Endodermal cell (in vitro differentiated cells): ENCODE results near the gene TMEM165. TPM values are rescaled to one million over a fixed set of nuclear protein-coding genes. Genes with fewer than 3 reads are reported as not detected.

ENCODE experiments used
- DNase-seq: peaks from one replicate; pipeline ENCODE4 v3.0.0-alpha.2; 2017
- H3K27ac ChIP-seq: 2 replicates; pipeline ENCODE4 v1.5.1; 2013; ENCODE audit warnings: mild to moderate bottlenecking, low read depth, low read length, moderate library complexity
- H3K27me3 ChIP-seq: 2 replicates; pipeline ENCODE4 v1.6.1; 2013; ENCODE audit warnings: mild to moderate bottlenecking, low read length, moderate library complexity; ENCODE audit not compliant: insufficient read depth, control insufficient read depth, poor library complexity, severe bottlenecking
- H3K36me3 ChIP-seq: 2 replicates; pipeline ENCODE4 v1.7.0; 2013; ENCODE audit warnings: mild to moderate bottlenecking, low read length, moderate library complexity; ENCODE audit not compliant: control insufficient read depth, insufficient read depth
- H3K4me1 ChIP-seq: one replicate; pipeline ENCODE4 v1.7.0; 2013; ENCODE audit warnings: low read length; ENCODE audit not compliant: control insufficient read depth, insufficient read depth
- H3K4me3 ChIP-seq: 2 replicates; pipeline ENCODE4 v1.5.1; 2013; ENCODE audit warnings: mild to moderate bottlenecking, low read length, moderate library complexity
- H3K9ac ChIP-seq: 2 replicates; pipeline ENCODE4 v1.6.1; 2013; ENCODE audit warnings: mild to moderate bottlenecking, low read length, moderate library complexity; ENCODE audit not compliant: poor library complexity, severe bottlenecking; ENCODE audit errors: extremely low read depth
- H3K9me3 ChIP-seq: 2 replicates; pipeline ENCODE4 v1.6.1; 2013; ENCODE audit warnings: mild to moderate bottlenecking, low read length, moderate library complexity; ENCODE audit not compliant: control insufficient read depth
- H3K27ac Mint-ChIP-seq: 2 replicates; pipeline ENCODE4 v1.8.0; 2020; ENCODE audit warnings: mixed read lengths
- H3K27me3 Mint-ChIP-seq: 2 replicates; pipeline ENCODE4 v1.8.0; 2021; ENCODE audit warnings: mild to moderate bottlenecking, mixed read lengths; ENCODE audit not compliant: insufficient read depth
- H3K36me3 Mint-ChIP-seq: 2 replicates; pipeline ENCODE4 v1.8.0; 2020; ENCODE audit warnings: low read depth, mixed read lengths
- H3K4me1 Mint-ChIP-seq: 2 replicates; pipeline ENCODE4 v1.8.0; 2020; ENCODE audit warnings: mixed read lengths
- H3K4me3 Mint-ChIP-seq: 2 replicates; pipeline ENCODE4 v1.8.0; 2020; ENCODE audit warnings: mild to moderate bottlenecking, moderate library complexity, mixed read lengths
- H3K9me3 Mint-ChIP-seq: 2 replicates; pipeline ENCODE4 v1.8.0; 2020; ENCODE audit warnings: mild to moderate bottlenecking, mixed read lengths
- WGBS, 2 experiments: methylation state at CpG; one replicate each; pipeline versions ENCODE4 v1.1.5 to v1.1.7; 2013; ENCODE audit warnings: missing lambda C conversion rate in 2 of 2, mixed read lengths in 1 of 2; ENCODE audit not compliant: insufficient coverage in 1 of 2, insufficient read length in 1 of 2; 5-methylcytosine and 5-hydroxymethylcytosine counted together
- total RNA-seq, 2 donors: library from RNA; stranded (reverse); fragmentation: NEBNext Ultra II Directional in 1 of 2; extraction: Animal tissue kit (Norgen Biotek cat#: 25700) in 1 of 2; gene quantifications; 2 replicates in 1 of 2; 3 replicates in 1 of 2; pipeline ENCODE4 v1.2.1, GENCODE V29; 2021
- TF ChIP-seq, protein P1 (sequence below): fragments of 200-600 bp; sonication (generic); conservative IDR thresholded peaks from 2 replicates; pipeline ENCODE4 v1.5.0; 2021; ENCODE audit warnings: antibody characterized with exemption, mild to moderate bottlenecking

Gene TMEM165
- total RNA-seq, 2 donors from 2014 or later, result 90.5 to 100 TPM

DNA sequence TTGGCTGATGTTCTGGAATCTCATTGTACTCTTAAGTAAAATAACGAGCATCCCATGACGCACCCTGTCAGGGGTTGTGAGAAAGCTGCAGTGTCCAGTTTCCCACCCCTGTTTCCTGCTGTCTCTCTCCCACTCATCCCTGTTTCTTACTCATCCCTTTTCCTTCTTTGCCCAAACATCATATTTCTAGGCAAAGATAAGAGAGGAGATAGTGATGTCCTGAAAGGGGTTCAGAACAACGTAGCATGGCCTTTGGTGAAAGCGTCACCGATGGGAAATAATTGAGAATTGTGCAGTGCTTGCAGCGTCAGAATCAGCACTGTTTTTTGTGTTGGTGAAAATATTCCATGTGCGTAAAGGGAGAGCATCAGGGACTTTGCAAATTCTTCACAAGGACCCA lies 23.5 kb upstream of the TMEM165 start:
- no peak overlapping the region for H3K27ac ChIP-seq
- TF ChIP-seq, protein P1, sequence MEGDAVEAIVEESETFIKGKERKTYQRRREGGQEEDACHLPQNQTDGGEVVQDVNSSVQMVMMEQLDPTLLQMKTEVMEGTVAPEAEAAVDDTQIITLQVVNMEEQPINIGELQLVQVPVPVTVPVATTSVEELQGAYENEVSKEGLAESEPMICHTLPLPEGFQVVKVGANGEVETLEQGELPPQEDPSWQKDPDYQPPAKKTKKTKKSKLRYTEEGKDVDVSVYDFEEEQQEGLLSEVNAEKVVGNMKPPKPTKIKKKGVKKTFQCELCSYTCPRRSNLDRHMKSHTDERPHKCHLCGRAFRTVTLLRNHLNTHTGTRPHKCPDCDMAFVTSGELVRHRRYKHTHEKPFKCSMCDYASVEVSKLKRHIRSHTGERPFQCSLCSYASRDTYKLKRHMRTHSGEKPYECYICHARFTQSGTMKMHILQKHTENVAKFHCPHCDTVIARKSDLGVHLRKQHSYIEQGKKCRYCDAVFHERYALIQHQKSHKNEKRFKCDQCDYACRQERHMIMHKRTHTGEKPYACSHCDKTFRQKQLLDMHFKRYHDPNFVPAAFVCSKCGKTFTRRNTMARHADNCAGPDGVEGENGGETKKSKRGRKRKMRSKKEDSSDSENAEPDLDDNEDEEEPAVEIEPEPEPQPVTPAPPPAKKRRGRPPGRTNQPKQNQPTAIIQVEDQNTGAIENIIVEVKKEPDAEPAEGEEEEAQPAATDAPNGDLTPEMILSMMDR, result no peak
- H3K9me3 Mint-ChIP-seq, result no peaks in the 10 kb centered on the region
- no peak overlapping the region for H3K27ac Mint-ChIP-seq
- no peaks in the 10 kb centered on the region for H3K9me3 ChIP-seq
- no peak for DNase-seq
- no peak overlapping the region for H3K4me3 ChIP-seq
- no peaks in the 10 kb centered on the region for H3K27me3 ChIP-seq
- peaks cover 16% of the 10 kb centered on the region for H3K36me3 Mint-ChIP-seq
- 95 to 100% methylated on average over 4 to 7 of the region's 7 CpGs for WGBS, 2 experiments
- no peaks in the 10 kb centered on the region for H3K36me3 ChIP-seq
- H3K27me3 Mint-ChIP-seq, result no peaks in the 10 kb centered on the region
- no peaks in the 10 kb centered on the region for H3K4me1 ChIP-seq
- no peak overlapping the region for H3K4me3 Mint-ChIP-seq
- H3K9ac ChIP-seq, result no peak overlapping the region
- peaks cover 2% of the 10 kb centered on the region for H3K4me1 Mint-ChIP-seq

DNA sequence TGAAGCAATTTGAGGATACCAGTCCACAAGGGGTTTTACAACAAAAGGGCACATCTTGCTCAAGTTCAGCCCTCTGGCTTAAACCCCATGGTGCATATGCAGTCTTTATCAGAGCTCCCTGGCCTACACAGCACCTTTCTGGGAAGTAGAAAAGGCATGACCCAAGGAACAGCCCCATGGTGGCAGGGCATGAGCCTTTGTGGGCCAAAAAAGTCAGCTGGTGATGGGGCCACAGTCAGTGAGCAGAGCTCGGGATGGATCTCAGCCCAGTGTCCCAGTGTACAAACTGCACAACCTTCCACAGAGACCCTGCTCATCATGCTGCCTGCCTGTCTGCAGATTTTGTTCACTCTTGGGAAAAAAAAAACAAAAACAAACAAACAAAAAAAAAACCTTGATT lies 22.3 kb upstream of the TMEM165 start:
- Mint-ChIP-seq H3K4me1 (no peaks in the 10 kb centered on the region), H3K27ac (no peak overlapping the region), H3K9me3 (no peaks in the 10 kb centered on the region), H3K36me3 (peaks cover 14% of the 10 kb centered on the region), H3K27me3 (no peaks in the 10 kb centered on the region), H3K4me3 (no peak overlapping the region)
- Histone ChIP-seq H3K9ac (no peak overlapping the region), H3K9me3 (no peaks in the 10 kb centered on the region), H3K27ac (no peak overlapping the region), H3K27me3 (no peaks in the 10 kb centered on the region), H3K4me3 (no peak overlapping the region), H3K4me1 (no peaks in the 10 kb centered on the region), H3K36me3 (no peaks in the 10 kb centered on the region)
- TF ChIP-seq, protein P1, result no peak
- no peak for DNase-seq
- 91% methylated on average over 1 of the region's 1 CpG; no CpG with 5 or more reads in 1 of the 2 experiments for WGBS, 2 experiments

DNA sequence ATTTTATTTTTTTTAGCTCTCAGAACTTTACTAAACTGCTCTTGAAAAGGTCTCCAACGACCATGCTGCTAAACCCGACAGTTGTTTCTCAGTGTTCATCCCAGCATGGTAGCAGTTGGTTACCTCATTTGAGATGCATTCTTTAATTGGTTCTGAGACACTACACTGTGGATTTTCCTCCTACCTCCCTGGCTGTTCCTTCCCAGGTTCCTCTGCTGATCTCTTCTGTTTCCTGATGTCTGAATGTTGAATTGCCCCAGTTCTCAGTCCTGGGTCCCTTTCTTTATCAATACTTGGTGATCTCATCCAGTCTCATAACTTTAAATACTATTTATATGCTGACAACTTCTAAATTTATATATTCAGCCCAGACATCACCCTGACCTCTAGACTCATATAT lies 19.1 kb upstream of the TMEM165 start:
- H3K27me3 Mint-ChIP-seq, result no peaks in the 10 kb centered on the region
- H3K27ac Mint-ChIP-seq, result no peak overlapping the region

More for the DNA sequence above, 19.1 kb upstream of the TMEM165 start:
- Histone ChIP-seq H3K36me3 (no peaks in the 10 kb centered on the region), H3K4me3 (no peak overlapping the region), H3K4me1 (no peaks in the 10 kb centered on the region), H3K27ac (no peak overlapping the region), H3K9me3 (no peaks in the 10 kb centered on the region), H3K9ac (no peak overlapping the region), H3K27me3 (no peaks in the 10 kb centered on the region)
- WGBS, 2 experiments, result 78 to 82% methylated on average over 2 of the region's 2 CpGs
- Mint-ChIP-seq H3K4me3 (no peak overlapping the region), H3K36me3 (no peaks in the 10 kb centered on the region), H3K9me3 (no peaks in the 10 kb centered on the region), H3K4me1 (no peaks in the 10 kb centered on the region)
- DNase-seq, result no peak
- TF ChIP-seq, protein P1, result no peak
